ENCODE results near the gene SPHK2.
"Not testable (repeated sequence)": the region's sequence is repeated elsewhere in the genome, so short reads cannot be mapped to it uniquely, and the experiment has no call there.

Gene SPHK2

GRCh38 chr19:48623556-48624066, 4.3 kb downstream of the SPHK2 start:
- H3K27ac ChIP-seq = peak overlapping the region; percentile 41
- DNase-seq (ENCODE audit: low read depth, low spot score) = no peak

GRCh38 chr19:48624067-48624594, 4.8 kb downstream of the SPHK2 start:
- peak; percentile 59 for DNase-seq (ENCODE audit: low read depth, low spot score)
- peak overlapping the region; percentile 41 for H3K27ac ChIP-seq

DNA sequence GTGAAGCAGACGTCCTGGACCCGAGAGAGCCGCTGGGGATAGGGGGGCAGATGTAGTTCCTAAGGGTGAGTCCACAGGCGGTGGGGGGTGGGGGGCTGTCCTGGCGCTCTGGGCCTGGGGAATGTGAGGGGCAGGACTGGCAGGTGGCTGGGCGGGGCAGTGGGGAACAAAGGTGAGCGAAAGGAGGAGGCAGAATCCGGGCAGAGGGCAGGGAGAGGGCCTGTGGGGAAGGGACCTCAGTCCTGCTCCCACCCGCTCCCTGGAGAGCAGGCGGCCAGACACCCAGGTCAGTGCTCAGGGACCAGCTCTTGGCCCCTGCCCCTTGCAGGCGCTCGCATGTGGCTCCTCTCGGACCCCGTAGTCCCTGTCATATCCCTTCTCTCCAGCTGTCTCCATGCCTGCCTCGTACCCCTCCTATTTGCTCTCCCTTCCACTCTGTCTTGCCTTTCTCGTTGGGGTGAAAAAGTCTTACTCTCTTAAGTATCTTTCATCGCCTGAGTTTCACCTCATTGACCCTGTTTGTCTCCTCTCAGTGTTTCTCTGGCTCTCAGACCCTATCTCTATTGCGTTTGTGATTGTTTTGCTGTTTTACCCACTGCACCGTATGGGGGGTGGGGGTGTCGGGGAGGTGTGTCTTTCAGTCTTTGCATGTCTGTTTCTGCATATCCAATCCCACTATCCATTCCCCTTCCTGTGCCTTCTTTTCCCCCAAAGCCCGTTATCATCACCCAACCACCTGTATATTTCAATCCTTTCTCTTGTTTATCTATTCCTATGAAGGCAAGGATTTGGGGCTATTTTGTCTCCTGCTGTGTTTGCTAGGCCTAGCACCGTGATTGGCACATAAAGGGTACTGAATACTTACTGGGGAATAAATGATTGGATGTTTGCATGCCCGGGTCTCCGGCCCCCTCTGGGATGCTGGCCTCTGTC, 5.8 kb downstream of the SPHK2 start:
- DNase-seq (ENCODE audit: low read depth, low spot score) = no peak
- no peak overlapping the region for H3K27ac ChIP-seq

GRCh38 chr19:48625891-48626327, 6.6 kb downstream of the SPHK2 start:
- no peak for DNase-seq (ENCODE audit: low read depth, low spot score)
- no peak overlapping the region for H3K27ac ChIP-seq

DNA sequence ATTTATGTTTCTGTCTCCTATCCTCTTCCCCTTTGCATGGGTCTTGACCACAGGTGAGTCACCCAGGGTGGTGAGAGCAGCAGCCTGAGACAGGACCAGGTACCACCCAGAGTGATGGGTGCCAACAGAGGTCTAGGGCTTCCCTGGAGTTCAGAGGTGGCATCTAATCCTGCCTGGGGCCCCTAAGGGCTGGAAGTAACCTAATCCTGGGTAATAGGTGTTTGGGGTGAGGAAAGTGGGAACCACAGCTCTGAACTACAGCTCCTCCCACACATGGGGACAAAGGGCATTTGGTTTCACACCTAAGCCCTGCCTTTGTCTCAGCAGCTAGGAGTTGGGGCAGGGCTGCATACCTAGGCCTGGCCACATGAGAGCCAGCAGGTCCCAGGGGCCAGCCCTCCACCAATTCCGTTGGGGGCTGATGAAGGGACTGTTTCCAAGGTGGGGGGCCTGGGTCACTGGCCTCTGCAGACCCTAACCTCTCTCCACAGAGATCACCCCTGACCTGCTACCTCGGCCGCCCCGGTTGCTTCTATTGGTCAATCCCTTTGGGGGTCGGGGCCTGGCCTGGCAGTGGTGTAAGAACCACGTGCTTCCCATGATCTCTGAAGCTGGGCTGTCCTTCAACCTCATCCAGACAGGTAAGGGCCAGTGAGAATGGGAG, 8.0 kb downstream of the SPHK2 start:
- no peak overlapping the region for H3K27ac ChIP-seq
- no peak for DNase-seq (ENCODE audit: low read depth, low spot score)

- no peak overlapping the region for H3K27ac ChIP-seq
- no peak for DNase-seq (ENCODE audit: low read depth, low spot score)
Measured at GRCh38 chr19:48627865-48628314, 8.6 kb downstream of the SPHK2 start.

DNA sequence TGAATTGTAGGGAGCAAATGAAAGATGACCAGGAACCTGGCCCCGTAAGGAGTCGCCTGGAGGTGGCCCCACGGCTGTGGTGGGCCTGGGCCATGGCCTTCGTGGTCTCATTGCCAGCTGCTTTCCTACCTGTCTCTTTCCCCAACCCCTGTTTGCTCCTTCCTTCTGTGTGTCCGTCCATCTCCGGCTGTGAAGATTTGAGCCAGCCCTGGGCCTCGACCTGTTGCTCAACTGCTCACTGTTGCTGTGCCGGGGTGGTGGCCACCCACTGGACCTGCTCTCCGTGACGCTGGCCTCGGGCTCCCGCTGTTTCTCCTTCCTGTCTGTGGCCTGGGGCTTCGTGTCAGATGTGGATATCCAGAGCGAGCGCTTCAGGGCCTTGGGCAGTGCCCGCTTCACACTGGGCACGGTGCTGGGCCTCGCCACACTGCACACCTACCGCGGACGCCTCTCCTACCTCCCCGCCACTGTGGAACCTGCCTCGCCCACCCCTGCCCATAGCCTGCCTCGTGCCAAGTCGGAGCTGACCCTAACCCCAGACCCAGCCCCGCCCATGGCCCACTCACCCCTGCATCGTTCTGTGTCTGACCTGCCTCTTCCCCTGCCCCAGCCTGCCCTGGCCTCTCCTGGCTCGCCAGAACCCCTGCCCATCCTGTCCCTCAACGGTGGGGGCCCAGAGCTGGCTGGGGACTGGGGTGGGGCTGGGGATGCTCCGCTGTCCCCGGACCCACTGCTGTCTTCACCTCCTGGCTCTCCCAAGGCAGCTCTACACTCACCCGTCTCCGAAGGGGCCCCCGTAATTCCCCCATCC, 9.4 kb downstream of the SPHK2 start:
- no peak for DNase-seq (ENCODE audit: low read depth, low spot score)
- no peak overlapping the region for H3K27ac ChIP-seq

- DNase-seq (ENCODE audit: low read depth, low spot score) = no peak
- no peak overlapping the region for H3K27ac ChIP-seq
Measured at GRCh38 chr19:48629297-48629598, 9.9 kb downstream of the SPHK2 start.

- no peak for DNase-seq (ENCODE audit: low read depth, low spot score)
- no peak overlapping the region for H3K27ac ChIP-seq
Measured at GRCh38 chr19:48629599-48630295, 10.4 kb downstream of the SPHK2 start.

GRCh38 chr19:48630296-48631063, 11.2 kb downstream of the SPHK2 start:
- DNase-seq (ENCODE audit: low read depth, low spot score) = no peak
- H3K27ac ChIP-seq = no peak overlapping the region

GRCh38 chr19:48631225-48631624, 11.9 kb downstream of the SPHK2 start:
- no peak for DNase-seq (ENCODE audit: low read depth, low spot score)
- no peak overlapping the region for H3K27ac ChIP-seq

- not testable (repeated sequence) for DNase-seq (ENCODE audit: low read depth, low spot score)
Measured at GRCh38 chr19:48632286-48632685, 13.0 kb downstream of the SPHK2 start.

DNA sequence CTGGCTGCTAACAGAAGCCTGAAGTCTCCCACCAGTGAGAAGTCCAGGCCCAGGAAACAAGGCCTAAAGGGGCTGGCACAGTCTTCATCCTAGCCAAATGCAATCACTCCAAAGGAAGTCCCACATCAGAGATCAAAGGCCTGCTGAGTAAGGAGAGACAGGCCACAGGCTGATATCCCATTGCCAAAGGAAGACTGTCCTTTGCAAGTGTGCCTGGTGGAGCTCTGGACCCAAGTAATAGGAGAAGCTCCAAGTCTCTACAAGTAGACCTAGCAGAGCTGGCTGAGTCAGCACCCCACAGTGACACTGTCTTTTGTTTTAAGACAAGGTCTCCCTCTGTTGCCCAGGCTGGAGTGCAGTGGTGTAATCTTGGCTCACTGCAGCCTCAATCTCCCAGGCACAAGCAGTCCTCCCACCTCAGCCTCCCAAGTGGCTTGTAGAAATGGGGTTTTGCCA, 13.4 kb downstream of the SPHK2 start:
- H3K27ac ChIP-seq = peak overlapping the region; percentile 91

More at GRCh38 chr19:48632286-48632685, 13.0 kb downstream of the SPHK2 start:
- H3K27ac ChIP-seq = peak overlapping the region; percentile 91

GRCh38 chr19:48633148-48634035, 14.1 kb downstream of the SPHK2 start:
- DNase-seq (ENCODE audit: low read depth, low spot score) = no peak
- peak overlapping the region; percentile 91 for H3K27ac ChIP-seq

More for the DNA sequence above, 13.4 kb downstream of the SPHK2 start:
- DNase-seq (ENCODE audit: low read depth, low spot score) = no peak

GRCh38 chr19:48634036-48634342, 14.7 kb downstream of the SPHK2 start:
- H3K27ac ChIP-seq = peak overlapping the region; percentile 91
- DNase-seq (ENCODE audit: low read depth, low spot score) = no peak

DNA sequence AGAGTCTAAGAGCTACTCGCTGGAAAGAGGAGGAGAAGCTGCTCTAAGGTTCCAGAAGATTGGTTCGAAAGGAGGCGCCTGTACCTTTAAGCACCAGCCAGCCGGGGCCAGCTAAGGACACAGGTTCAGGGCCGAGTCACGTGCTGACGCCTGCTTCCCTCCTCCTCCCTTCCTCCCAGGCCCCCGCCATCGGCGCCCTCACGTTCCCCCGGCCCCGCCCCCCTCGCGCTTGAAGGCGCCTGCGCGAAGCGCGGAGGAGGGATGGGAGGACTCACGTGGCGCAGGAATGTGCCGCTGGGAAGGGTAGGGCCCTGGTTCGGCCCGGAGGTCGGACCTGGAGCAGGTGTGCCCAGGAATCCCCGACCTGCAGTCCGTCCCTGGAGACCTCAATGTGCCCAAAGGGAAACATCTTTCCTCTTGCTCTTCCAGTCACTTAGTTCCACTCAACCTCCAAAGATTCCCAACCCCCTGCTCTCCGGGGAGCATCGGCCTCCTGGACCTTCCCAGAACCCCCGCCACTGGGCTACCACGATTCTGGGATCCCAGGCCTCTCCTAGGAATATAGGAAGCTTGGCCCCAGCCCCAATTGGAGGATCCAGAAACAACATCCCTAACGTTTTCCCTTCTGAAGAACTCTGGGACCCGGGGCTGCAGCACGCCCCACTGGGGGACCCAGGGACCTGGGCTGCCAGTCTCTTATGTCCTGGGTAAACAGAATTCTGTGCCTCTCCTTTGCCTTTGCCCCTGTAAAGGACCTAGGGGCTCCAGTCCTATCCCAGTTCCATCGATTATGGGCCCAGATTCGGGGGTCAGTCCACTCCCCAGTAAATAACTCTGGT, 15.3 kb downstream of the SPHK2 start:
- DNase-seq (ENCODE audit: low read depth, low spot score) = peak; percentile 84
- H3K27ac ChIP-seq = peak overlapping the region; percentile 91
